HCT116 (cell line): ENCODE measurements around the gene LAPTM4A. TPM values are rescaled to one million over a fixed set of nuclear protein-coding genes. Genes with fewer than 3 reads are reported as not detected.

Experiments used
- ATAC-seq: fragments of 200-7000 bp; cut with Tn5 transposase; 2 replicates; pipeline ENCODE4 v1.9.1; 2020; ENCODE audit warnings: mild to moderate bottlenecking, moderate library complexity
- BruUV-seq: library from RNA; stranded (reverse); fragments of 400-500 nt; replicated peaks from 2 replicates; lab custom pipeline; 2021; lab: Mats Ljungman, UMichigan
- CTCF ChIA-PET: fragments of 300-600 bp; sonication (Branson Sonifier 250); formaldehyde crosslinking; loops from one replicate; lab custom pipeline; 2021; ENCODE audit warnings: antibody characterized with exemption; lab: Charles Lee
- POLR2A ChIA-PET: fragments of 300-600, 350-600 bp; sonication (Branson Sonifier 250); formaldehyde crosslinking; loops from one replicate; lab custom pipeline; 2021; ENCODE audit warnings: antibody characterized with exemption; lab: Charles Lee
- RAD21 ChIA-PET, 2 experiments: fragments of 300-600 bp; sonication (Branson Sonifier 250); formaldehyde crosslinking; loops; one replicate each; lab custom pipeline; 2023; ENCODE audit warnings: low total read pairs in 2 of 2; ENCODE audit not compliant: uncharacterized antibody in 2 of 2, unreplicated experiment in 2 of 2, low non-redundant PET in 1 of 2; lab: Charles Lee
- DNase-seq: peaks from one replicate; pipeline ENCODE4 v3.0.0-alpha.2; 2010; ENCODE audit warnings: low read depth, low spot score
- H2AFZ ChIP-seq: fragments of 200-600 bp; shearing (Covaris generic), sonication (generic); 2 replicates; pipeline ENCODE4 v1.6.1; 2017; ENCODE audit warnings: low read depth, mixed run types, mixed read lengths, antibody characterized with exemption, low read length; ENCODE audit not compliant: poor library complexity, severe bottlenecking
- H3K27ac ChIP-seq: 2 replicates; pipeline ENCODE4 v1.5.1; 2012; ENCODE audit warnings: low read depth, low read length
- H3K27me3 ChIP-seq: fragments of 200-600 bp; sonication (generic); 2 replicates; pipeline ENCODE4 v1.6.1; 2016; ENCODE audit warnings: mixed run types, low read length, mixed read lengths; ENCODE audit not compliant: insufficient read depth
- H3K36me3 ChIP-seq, 2 experiments: fragments of 200-500 bp in 1 of 2; fragments of 200-600 bp in 1 of 2; sonication (Bioruptor generic) in 1 of 2; sonication (generic) in 1 of 2; 2 replicates each; pipeline versions ENCODE4 v1.5.1 to v1.6.1; 2014 to 2016; ENCODE audit warnings: low read length in 2 of 2, inconsistent platforms in 1 of 2, mixed read lengths in 1 of 2, mixed run types in 1 of 2; ENCODE audit not compliant: insufficient read depth in 2 of 2, control insufficient read depth in 1 of 2
- H3K4me1 ChIP-seq, 2 experiments: fragments of 200-600 bp in 1 of 2; sonication (generic) in 1 of 2; 2 replicates each; pipeline versions ENCODE4 v1.5.1 to v1.6.1; 2012 to 2017; ENCODE audit warnings: low read length in 2 of 2, inconsistent platforms in 1 of 2, mild to moderate bottlenecking in 1 of 2, mixed read lengths in 1 of 2, mixed run types in 1 of 2, moderate library complexity in 1 of 2; ENCODE audit not compliant: insufficient read depth in 2 of 2, control insufficient read depth in 1 of 2
- H3K4me2 ChIP-seq: fragments of 200-600 bp; sonication (generic); 2 replicates; pipeline ENCODE4 v1.6.1; 2017; ENCODE audit warnings: mixed run types, low read length, mixed read lengths
- H3K4me3 ChIP-seq, 2 experiments: fragments of 200-600 bp in 1 of 2; sonication (generic) in 1 of 2; replicated peaks in 1 of 2; 2 replicates each; pipeline ENCODE4 v1.5.1; 2011 to 2016; ENCODE audit warnings: low read length in 2 of 2, control low read depth in 1 of 2, low read depth in 1 of 2, mild to moderate bottlenecking in 1 of 2, mixed read lengths in 1 of 2, mixed run types in 1 of 2
- H3K79me2 ChIP-seq: fragments of 200-600 bp; sonication (generic); 2 replicates; pipeline ENCODE4 v1.6.1; 2017; ENCODE audit warnings: mild to moderate bottlenecking, mixed run types, low read length, moderate library complexity, mixed read lengths; ENCODE audit not compliant: insufficient read depth
- H3K9ac ChIP-seq: fragments of 200-600 bp; sonication (generic); 2 replicates; pipeline ENCODE4 v1.6.1; 2016; ENCODE audit warnings: low read length, mixed read lengths
- H3K9me2 ChIP-seq: fragments of 200-600 bp; sonication (generic), shearing (Covaris generic); 2 replicates; pipeline ENCODE4 v1.6.1; 2017; ENCODE audit warnings: mixed run types, mild to moderate bottlenecking, moderate library complexity; ENCODE audit not compliant: insufficient read depth
- H3K9me3 ChIP-seq, 2 experiments: fragments of 200-500 bp in 1 of 2; fragments of 200-600 bp in 1 of 2; sonication (Bioruptor generic) in 1 of 2; sonication (generic) in 1 of 2; 2 replicates each; pipeline ENCODE4 v1.6.1; 2014 to 2017; ENCODE audit warnings: low read length in 2 of 2, mixed read lengths in 2 of 2, inconsistent platforms in 1 of 2, low read depth in 1 of 2, mild to moderate bottlenecking in 1 of 2, mixed run types in 1 of 2, moderate library complexity in 1 of 2; ENCODE audit not compliant: control insufficient read depth in 1 of 2, insufficient read depth in 1 of 2
- H4K20me1 ChIP-seq: fragments of 200-600 bp; sonication (generic), shearing (Covaris generic); 2 replicates; pipeline ENCODE4 v1.6.1; 2017; ENCODE audit warnings: mixed run types, mild to moderate bottlenecking, moderate library complexity; ENCODE audit not compliant: insufficient read depth
- ATF3 ChIP-seq: IDR thresholded peaks from 2 replicates; pipeline ENCODE4 v1.6.1; 2012
- CEBPB ChIP-seq: IDR thresholded peaks from 2 replicates; pipeline ENCODE4 v1.6.1; 2012; ENCODE audit warnings: low read depth
- EGR1 ChIP-seq: IDR thresholded peaks from 2 replicates; pipeline ENCODE4 v1.6.1; 2012; ENCODE audit warnings: low read depth
- ELF1 ChIP-seq: IDR thresholded peaks from 2 replicates; pipeline ENCODE4 v1.6.1; 2012; ENCODE audit warnings: low read depth, borderline replicate concordance
- EZH2 ChIP-seq: fragments of 200-600 bp; sonication (generic); IDR thresholded peaks from 2 replicates; pipeline ENCODE4 v1.6.1; 2017; ENCODE audit warnings: antibody characterized with exemption, mixed run types
- EZH2phosphoT487 ChIP-seq: fragments of 200-600 bp; IDR thresholded peaks from 2 replicates; pipeline ENCODE4 v1.6.1; 2018; ENCODE audit warnings: antibody characterized with exemption, borderline replicate concordance
- FOSL1 ChIP-seq: IDR thresholded peaks from 2 replicates; pipeline ENCODE4 v1.6.1; 2012; ENCODE audit warnings: low read depth
- JUND ChIP-seq: IDR thresholded peaks from 2 replicates; pipeline ENCODE4 v1.6.1; 2012
- POLR2A ChIP-seq: IDR thresholded peaks from 2 replicates; pipeline ENCODE4 v1.7.0; 2011; ENCODE audit warnings: borderline replicate concordance; ENCODE audit not compliant: insufficient read depth, insufficient read length; ENCODE audit errors: extremely low read depth
- POLR2AphosphoS5 ChIP-seq: IDR thresholded peaks from 2 replicates; pipeline ENCODE4 v1.6.1; 2011; ENCODE audit warnings: mild to moderate bottlenecking, low read depth, low read length, moderate library complexity
- RAD21 ChIP-seq: IDR thresholded peaks from 2 replicates; pipeline ENCODE4 v1.6.1; 2012; ENCODE audit warnings: low read depth, mild to moderate bottlenecking
- SIN3A ChIP-seq: IDR thresholded peaks from 2 replicates; pipeline ENCODE4 v1.6.1; 2012; ENCODE audit warnings: low read depth
- YY1 ChIP-seq: IDR thresholded peaks from 2 replicates; pipeline ENCODE4 v1.6.1; 2011; ENCODE audit warnings: low read length, low read depth, moderate library complexity, mild to moderate bottlenecking; ENCODE audit not compliant: insufficient replicate concordance; ENCODE audit errors: extremely low read depth
- ZFX ChIP-seq: fragments of 450-650 bp; IDR thresholded peaks from 2 replicates; pipeline ENCODE4 v1.6.1; 2017
- intact Hi-C: fragments of 100-400 bp; cut with micrococcal nuclease; formaldehyde crosslinking; loops from 2 replicates; pipeline ENCODE4 v1.10.0; 2022
- total RNA-seq: library from RNA; stranded (reverse); gene quantifications from one replicate; pipeline ENCODE4 v1.2.1, GENCODE V29; 2021; ENCODE audit not compliant: unreplicated experiment
- TF ChIP-seq, protein P1 (sequence below), 3 experiments: fragments of 200-600 bp in 1 of 3; sonication (generic) in 1 of 3; IDR thresholded peaks in 2 of 3; conservative IDR thresholded peaks in 1 of 3; 2 replicates each; pipeline ENCODE4 v1.5.1; 2012 to 2017; ENCODE audit warnings: low read depth in 2 of 3, low read length in 2 of 3, antibody characterized with exemption in 1 of 3, borderline replicate concordance in 1 of 3, control low read depth in 1 of 3, mild to moderate bottlenecking in 1 of 3, mixed read lengths in 1 of 3, mixed run types in 1 of 3, moderate library complexity in 1 of 3; ENCODE audit not compliant: insufficient read depth in 1 of 3
- TF ChIP-seq, protein P2 (sequence below): IDR thresholded peaks from 2 replicates; pipeline ENCODE4 v1.6.1; 2012; ENCODE audit warnings: low read depth

LAPTM4A gene
- total RNA-seq, 1 experiment from 2014 or later = 84.5 TPM

DNA sequence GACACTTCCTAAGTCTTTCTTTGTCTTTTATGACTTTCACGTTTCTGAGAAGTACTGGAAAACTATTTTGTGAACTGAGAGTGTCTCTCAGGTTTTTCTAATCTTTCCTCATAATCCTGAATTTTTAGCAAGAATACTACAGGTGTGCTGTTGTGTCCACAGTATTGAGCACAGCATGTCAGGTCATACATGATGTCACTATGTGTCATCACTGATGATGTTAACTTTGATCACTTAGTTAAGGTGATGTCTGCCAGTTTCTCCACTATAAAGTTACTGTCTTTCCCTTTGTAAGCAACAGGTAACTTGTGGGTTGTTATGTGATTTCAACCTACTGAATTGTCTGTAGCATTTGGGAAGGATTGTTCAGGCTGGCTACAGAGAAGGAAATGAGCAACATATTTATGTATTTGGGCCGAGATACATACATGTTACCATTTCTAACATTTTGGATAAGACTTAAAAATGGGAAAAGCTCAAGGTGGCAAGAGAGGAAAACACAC lies 50.0 kb downstream of the LAPTM4A start (continued):
- TF ChIP-seq EZH2 = no peak
- TF ChIP-seq, all 23 proteins: peak for 1

DNA sequence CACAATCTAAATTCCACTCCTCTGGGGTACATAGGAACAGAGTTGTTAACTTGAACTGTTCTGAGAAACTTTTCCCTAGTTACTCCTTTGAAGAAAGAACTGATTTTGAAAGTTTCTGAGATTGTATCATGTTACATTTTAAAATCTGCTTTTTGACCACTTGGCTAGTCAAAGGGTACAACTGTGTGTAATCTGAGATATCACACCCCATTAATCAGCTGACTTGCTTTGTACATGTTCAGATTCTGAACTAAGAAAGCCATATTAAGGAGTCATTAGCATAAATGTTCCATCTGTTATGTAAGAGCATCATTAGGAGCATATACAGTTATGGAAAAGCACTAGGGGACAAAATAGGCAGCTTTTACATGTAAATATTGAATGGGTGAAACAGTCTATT lies 57.7 kb downstream of the LAPTM4A start:
- H3K27ac ChIP-seq = no peak overlapping the region
- peaks cover 10% of the 10 kb centered on the region for H3K79me2 ChIP-seq
- H3K4me1 ChIP-seq = peaks cover 2 to 14% of the 10 kb centered on the region in 2 experiments; a peak in 3 of 4 replicates
- H3K9ac ChIP-seq = no peak overlapping the region
- H4K20me1 ChIP-seq = no peaks in the 10 kb centered on the region
- no peak overlapping the region for H3K4me2 ChIP-seq
- BruUV-seq = no TSS peak
- H3K9me2 ChIP-seq = no peaks in the 10 kb centered on the region
- no peaks in the 10 kb centered on the region for H3K9me3 ChIP-seq
- DNase-seq = no peak
- ChIA-PET RAD21 (no interaction called here), POLR2A (no interaction called here), CTCF (no interaction called here)
- ATAC-seq = no peak
- intact Hi-C loops = no loop called here
- H3K27me3 ChIP-seq = no peaks in the 10 kb centered on the region
- no peak overlapping the region for H2AFZ ChIP-seq
- no peak overlapping the region for H3K4me3 ChIP-seq
- no peaks in the 10 kb centered on the region for H3K36me3 ChIP-seq
- TF ChIP-seq POLR2A = no peak
- TF ChIP-seq ELF1 = no peak
- TF ChIP-seq CEBPB = no peak
- TF ChIP-seq JUND = no peak
- TF ChIP-seq SIN3A = no peak
- TF ChIP-seq, protein P1, sequence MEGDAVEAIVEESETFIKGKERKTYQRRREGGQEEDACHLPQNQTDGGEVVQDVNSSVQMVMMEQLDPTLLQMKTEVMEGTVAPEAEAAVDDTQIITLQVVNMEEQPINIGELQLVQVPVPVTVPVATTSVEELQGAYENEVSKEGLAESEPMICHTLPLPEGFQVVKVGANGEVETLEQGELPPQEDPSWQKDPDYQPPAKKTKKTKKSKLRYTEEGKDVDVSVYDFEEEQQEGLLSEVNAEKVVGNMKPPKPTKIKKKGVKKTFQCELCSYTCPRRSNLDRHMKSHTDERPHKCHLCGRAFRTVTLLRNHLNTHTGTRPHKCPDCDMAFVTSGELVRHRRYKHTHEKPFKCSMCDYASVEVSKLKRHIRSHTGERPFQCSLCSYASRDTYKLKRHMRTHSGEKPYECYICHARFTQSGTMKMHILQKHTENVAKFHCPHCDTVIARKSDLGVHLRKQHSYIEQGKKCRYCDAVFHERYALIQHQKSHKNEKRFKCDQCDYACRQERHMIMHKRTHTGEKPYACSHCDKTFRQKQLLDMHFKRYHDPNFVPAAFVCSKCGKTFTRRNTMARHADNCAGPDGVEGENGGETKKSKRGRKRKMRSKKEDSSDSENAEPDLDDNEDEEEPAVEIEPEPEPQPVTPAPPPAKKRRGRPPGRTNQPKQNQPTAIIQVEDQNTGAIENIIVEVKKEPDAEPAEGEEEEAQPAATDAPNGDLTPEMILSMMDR (IDR thresholded peaks at IDR 0.05 in 2 of 3, conservative IDR thresholded peaks at IDR 0.05 in 1 of 3; ENCODE audit: borderline replicate concordance in 1 of 3, insufficient read depth in 1 of 3, low read depth in 2 of 3, low read length in 2 of 3) = no peak
- TF ChIP-seq EZH2 = no peak
- no peak for TF ChIP-seq ATF3
- TF ChIP-seq FOSL1 = no peak
- TF ChIP-seq YY1 = no peak
- no peak for TF ChIP-seq EZH2phosphoT487
- TF ChIP-seq, protein P2, sequence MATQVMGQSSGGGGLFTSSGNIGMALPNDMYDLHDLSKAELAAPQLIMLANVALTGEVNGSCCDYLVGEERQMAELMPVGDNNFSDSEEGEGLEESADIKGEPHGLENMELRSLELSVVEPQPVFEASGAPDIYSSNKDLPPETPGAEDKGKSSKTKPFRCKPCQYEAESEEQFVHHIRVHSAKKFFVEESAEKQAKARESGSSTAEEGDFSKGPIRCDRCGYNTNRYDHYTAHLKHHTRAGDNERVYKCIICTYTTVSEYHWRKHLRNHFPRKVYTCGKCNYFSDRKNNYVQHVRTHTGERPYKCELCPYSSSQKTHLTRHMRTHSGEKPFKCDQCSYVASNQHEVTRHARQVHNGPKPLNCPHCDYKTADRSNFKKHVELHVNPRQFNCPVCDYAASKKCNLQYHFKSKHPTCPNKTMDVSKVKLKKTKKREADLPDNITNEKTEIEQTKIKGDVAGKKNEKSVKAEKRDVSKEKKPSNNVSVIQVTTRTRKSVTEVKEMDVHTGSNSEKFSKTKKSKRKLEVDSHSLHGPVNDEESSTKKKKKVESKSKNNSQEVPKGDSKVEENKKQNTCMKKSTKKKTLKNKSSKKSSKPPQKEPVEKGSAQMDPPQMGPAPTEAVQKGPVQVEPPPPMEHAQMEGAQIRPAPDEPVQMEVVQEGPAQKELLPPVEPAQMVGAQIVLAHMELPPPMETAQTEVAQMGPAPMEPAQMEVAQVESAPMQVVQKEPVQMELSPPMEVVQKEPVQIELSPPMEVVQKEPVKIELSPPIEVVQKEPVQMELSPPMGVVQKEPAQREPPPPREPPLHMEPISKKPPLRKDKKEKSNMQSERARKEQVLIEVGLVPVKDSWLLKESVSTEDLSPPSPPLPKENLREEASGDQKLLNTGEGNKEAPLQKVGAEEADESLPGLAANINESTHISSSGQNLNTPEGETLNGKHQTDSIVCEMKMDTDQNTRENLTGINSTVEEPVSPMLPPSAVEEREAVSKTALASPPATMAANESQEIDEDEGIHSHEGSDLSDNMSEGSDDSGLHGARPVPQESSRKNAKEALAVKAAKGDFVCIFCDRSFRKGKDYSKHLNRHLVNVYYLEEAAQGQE = no peak
- TF ChIP-seq RAD21 = no peak
- no peak for TF ChIP-seq EGR1
- no peak for TF ChIP-seq ZFX
- no peak for TF ChIP-seq POLR2AphosphoS5
- TF ChIP-seq, all 23 proteins: peak for 0
